ENCODE data around the gene GMDS.

The GMDS gene

DNA sequence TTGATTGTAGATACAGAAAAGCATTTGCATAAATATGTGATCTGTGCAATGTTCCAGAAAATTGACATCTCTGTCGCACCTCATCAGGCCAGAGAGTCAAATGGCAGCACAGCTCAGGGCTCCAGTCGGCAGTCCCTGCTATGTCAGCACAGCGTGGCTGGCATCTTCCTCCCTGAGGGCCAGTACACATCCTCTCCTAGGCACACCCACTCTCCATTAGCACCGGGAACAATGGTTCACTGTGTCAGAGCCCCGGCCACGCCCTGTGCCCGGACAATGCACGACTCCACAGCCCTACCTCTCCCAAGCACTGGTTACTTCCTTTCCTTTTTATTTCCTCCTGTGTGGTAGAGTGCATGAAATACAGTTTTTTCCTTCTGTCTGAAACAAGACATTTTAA lies 520.8 kb downstream of the GMDS start:
- H3K4me3 ChIP-seq (ENCODE audit: low read depth, low read length): no peak overlapping the region
- no peak for DNase-seq (ENCODE audit: low read depth)

GRCh38 chr6:1724124-1724523 lies 521.3 kb downstream of the GMDS start:
- no peak for DNase-seq (ENCODE audit: low read depth)
- no peak overlapping the region for H3K4me3 ChIP-seq (ENCODE audit: low read depth, low read length)

- no peak overlapping the region for H3K4me3 ChIP-seq (ENCODE audit: low read depth, low read length)
- no peak for DNase-seq (ENCODE audit: low read depth)
These were observed 522.6 kb downstream of the GMDS start for GRCh38 chr6:1722801-1723200.

GRCh38 chr6:1720620-1721322 lies 524.6 kb downstream of the GMDS start:
- no peak overlapping the region for H3K4me3 ChIP-seq (ENCODE audit: low read depth, low read length)
- DNase-seq (ENCODE audit: low read depth): no peak

- no peak overlapping the region for H3K4me3 ChIP-seq (ENCODE audit: low read depth, low read length)
- no peak for DNase-seq (ENCODE audit: low read depth)
These were observed 525.5 kb downstream of the GMDS start for GRCh38 chr6:1719922-1720321.

- H3K4me3 ChIP-seq (ENCODE audit: low read depth, low read length): no peak overlapping the region
- no peak for DNase-seq (ENCODE audit: low read depth)
These were observed 528.5 kb downstream of the GMDS start for GRCh38 chr6:1716868-1717267.

DNA sequence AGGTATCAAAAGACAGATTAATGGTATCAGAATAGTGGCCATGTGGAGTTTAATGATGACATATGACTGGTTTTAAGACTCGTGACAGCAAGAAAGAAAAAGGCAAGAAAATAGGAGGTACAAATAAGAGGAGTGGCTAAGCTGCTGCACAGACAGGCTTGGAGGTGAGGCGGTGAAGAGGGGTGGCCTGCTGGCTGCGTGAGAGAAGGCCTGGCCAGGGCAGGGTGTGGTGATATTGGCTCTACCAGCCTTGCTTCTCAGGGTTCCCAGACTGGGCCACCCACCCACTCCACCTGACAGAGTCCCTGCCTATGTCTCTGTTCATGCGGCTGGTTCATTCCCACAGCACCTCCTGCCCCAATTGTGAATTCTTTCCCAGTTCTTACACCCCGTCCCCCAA lies 529.0 kb downstream of the GMDS start:
- H3K4me3 ChIP-seq (ENCODE audit: low read depth, low read length): no peak overlapping the region
- no peak for DNase-seq (ENCODE audit: low read depth)

DNA sequence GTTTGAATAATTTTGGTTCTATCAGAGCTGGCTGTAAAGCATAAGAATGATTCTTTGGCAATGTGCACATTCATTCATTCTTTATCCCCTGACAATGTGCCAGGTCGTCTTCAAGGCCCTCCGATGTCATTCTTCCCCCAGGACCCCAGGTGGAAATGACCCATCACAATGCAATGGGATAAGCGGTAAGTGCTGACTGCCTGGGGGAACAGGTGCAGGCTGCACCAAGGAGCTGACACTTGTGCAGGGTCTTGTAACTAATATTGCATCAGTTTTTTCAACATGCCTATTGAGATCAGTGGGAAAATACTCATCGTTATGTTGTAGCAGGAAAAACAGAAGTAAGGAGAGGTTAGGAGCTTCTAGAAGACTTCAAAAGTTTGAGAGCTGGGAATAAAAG lies 530.1 kb downstream of the GMDS start:
- H3K4me3 ChIP-seq (ENCODE audit: low read depth, low read length): no peak overlapping the region
- no peak for DNase-seq (ENCODE audit: low read depth)

GRCh38 chr6:1714654-1715053 lies 530.8 kb downstream of the GMDS start:
- H3K4me3 ChIP-seq (ENCODE audit: low read depth, low read length): no peak overlapping the region
- no peak for DNase-seq (ENCODE audit: low read depth)

DNA sequence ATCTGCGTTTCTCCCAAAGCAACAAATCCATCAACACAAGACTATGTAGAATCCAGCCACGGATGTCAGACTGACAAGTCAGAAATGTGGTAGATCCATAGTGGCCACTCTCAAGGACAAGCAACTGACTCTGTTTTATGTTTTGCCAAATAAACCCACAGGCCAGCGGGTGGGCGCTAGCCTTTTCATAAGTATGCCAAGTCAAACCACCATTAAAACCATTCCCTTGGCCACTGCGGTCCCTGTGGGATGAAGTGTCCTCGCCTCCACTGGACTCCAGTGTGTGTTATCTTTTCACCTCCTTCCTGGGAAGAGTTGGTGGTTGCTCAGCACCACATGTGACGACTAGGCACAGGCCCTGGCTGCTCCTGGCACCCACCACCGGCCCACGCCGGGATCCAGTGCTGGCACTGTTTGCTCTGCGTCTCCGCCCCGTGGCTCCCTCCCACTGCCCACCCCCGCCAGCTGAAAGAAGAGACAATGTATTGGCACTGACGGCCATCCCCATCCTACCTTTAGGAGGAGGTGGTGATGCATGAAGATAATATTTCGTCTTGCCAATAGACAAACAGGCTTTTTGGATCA lies 532.3 kb downstream of the GMDS start:
- no peak for DNase-seq (ENCODE audit: low read depth)
- no peak overlapping the region for H3K4me3 ChIP-seq (ENCODE audit: low read depth, low read length)

DNA sequence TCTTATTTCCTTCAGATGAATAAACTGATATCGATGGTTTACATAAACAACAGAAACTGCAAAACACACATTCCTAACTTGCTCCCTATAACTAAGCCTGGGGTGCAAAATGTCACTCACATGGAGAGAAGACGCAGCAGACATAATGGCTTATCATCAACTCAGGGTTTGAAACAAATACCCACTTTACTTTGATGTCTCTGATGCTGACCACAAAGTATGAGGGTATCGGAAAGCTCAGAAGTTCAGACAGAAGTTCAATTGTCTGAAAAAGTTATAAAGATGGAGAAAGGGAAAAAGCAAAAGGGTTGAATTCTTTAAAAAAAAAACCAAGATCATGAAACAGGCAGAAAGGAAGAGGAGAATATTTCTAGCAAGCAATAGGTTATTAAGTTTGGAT lies 533.0 kb downstream of the GMDS start:
- no peak for DNase-seq (ENCODE audit: low read depth)
- H3K4me3 ChIP-seq (ENCODE audit: low read depth, low read length): no peak overlapping the region

GRCh38 chr6:1711136-1711535 lies 534.3 kb downstream of the GMDS start:
- H3K4me3 ChIP-seq (ENCODE audit: low read depth, low read length): no peak overlapping the region
- DNase-seq (ENCODE audit: low read depth): no peak

DNA sequence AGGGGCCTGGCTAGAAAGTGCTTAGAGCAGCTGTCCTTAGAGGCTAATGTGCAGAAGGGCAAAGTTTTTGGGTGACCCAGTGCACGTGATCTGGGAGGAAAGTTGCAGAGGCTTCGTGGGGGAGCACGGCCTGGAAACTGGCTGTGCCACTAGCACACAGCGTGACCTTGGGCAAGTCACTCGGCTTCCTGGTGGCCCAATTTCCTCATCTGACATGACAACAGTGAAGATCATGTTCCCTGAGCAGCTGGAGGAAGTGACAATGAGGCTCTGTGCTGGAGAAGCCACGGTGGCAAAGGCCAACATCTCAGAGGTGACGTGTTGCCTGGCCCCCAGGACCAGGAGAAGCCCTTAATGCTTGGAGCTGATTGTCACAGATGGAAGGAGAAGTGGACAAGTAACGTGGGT lies 536.2 kb downstream of the GMDS start:
- H3K4me3 ChIP-seq (ENCODE audit: low read depth, low read length): no peak overlapping the region
- no peak for DNase-seq (ENCODE audit: low read depth)

GRCh38 chr6:1708820-1709219 lies 536.6 kb downstream of the GMDS start:
- DNase-seq (ENCODE audit: low read depth): no peak
- H3K4me3 ChIP-seq (ENCODE audit: low read depth, low read length): no peak overlapping the region

DNA sequence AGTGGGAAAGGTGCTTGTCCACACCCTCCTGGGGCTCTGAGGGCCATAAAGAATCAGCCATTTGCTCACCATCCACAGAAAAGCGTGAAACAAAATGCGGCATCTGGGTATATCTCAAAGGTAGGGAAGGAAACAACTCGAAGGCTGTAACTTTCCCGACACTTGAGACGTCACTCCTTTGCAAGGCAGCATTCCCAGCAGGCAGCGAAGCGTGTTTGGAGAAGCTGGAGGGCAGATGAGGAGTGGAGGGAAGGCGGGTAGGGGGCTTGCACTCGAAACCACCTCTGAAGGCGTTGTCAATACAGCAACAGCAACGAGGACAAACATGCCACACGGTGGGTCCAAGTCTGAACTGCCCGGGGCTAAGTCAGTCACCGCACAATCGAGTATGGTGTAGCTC lies 537.3 kb downstream of the GMDS start:
- H3K4me3 ChIP-seq (ENCODE audit: low read depth, low read length): no peak overlapping the region
- no peak for DNase-seq (ENCODE audit: low read depth)

- DNase-seq (ENCODE audit: low read depth): no peak
- H3K4me3 ChIP-seq (ENCODE audit: low read depth, low read length): no peak overlapping the region
These were observed 539.8 kb downstream of the GMDS start for GRCh38 chr6:1705630-1706029.

GRCh38 chr6:1705183-1705582 lies 540.2 kb downstream of the GMDS start:
- H3K4me3 ChIP-seq (ENCODE audit: low read depth, low read length): no peak overlapping the region
- no peak for DNase-seq (ENCODE audit: low read depth)

DNA sequence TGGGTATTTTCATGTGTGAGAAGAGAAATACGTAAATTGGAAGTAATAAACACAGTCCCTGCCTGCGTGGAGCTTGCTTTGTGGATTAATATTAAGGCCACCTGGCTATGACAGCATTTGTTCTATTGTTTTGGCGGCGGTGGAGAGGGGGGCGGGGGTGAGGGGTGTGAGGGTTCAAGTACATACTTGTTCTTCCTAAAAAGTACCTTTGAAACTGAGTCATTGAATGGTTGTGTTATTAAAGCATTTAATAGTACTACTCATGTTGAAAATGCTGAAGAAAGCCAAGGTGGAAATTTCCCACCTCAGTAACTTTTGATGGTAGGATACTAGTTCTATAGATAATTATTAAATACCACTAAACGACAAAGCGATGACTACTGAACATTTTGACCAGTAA lies 540.7 kb downstream of the GMDS start:
- H3K4me3 ChIP-seq (ENCODE audit: low read depth, low read length): no peak overlapping the region
- DNase-seq (ENCODE audit: low read depth): no peak

DNA sequence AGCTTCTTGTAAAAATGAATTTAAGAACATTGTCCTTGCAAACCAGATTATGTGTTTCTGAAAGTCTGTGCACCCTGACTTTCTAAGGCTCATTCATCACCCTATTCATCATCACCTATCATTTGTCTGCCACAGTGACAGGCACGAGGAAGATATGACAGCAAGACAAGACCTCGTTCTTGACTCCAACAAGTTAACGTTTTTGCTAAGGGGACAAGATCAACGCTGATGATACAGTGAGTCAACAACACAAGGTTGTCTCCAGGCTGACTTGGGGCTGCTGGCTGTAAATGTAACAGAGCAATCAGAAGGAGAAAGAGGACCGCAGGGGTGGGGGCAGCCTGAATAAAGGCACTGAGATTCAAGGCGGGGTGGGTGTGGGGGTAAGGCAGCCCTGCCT lies 541.5 kb downstream of the GMDS start:
- no peak for DNase-seq (ENCODE audit: low read depth)
- H3K4me3 ChIP-seq (ENCODE audit: low read depth, low read length): no peak overlapping the region

DNA sequence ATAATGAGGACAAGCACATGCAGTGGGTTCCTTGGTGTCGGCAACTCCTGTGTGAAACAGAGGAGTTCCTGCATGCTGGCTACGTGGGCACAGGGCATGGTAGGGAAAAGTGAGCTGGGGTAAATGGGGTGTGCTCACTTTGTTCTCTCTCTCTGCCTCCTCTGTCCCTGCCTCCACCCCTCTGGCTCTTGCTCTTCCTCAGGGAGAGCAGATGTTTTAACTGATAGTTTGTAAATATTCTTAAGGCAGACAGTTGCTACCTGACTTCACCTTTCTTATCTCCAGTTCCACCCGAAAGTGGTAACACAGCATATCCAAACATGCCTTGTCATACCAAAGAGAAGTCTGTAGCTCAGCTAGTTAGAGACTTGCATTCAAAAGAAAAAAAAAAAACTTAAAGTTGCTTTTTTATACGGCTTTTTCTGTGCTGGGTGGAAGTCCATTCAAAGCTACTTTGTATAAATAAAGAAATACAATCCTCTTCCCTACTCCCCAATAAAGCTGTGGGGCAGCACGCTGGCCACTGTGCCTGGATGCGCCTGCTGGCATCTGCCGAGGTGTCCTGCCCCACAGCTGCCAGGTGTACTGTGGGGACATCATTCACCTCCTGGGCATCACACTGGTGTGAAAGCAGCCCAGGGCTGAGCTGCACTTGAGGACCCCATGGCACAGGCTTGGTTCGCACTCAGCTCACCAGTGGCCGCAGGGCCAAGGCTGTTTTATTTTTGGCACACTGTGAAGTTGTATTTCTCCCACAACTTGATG lies 542.1 kb downstream of the GMDS start:
- H3K4me3 ChIP-seq (ENCODE audit: low read depth, low read length): no peak overlapping the region
- DNase-seq (ENCODE audit: low read depth): no peak

GRCh38 chr6:1702580-1703051 lies 542.8 kb downstream of the GMDS start:
- H3K4me3 ChIP-seq (ENCODE audit: low read depth, low read length): no peak overlapping the region
- no peak for DNase-seq (ENCODE audit: low read depth)

All from skeletal muscle cell (primary cell).